A673 (cell line): Measurements from ENCODE around the gene HECTD4. TPM values are rescaled to one million over a fixed set of nuclear protein-coding genes. Genes with fewer than 3 reads are reported as not detected.

Experiments used
- BruUV-seq: library from RNA; stranded (reverse); fragments of 400-500 nt; replicated peaks from 2 replicates; lab custom pipeline; 2021; lab: Mats Ljungman, UMichigan
- CTCF ChIA-PET: fragments of 300-600 bp; sonication (Branson Sonifier 250); formaldehyde crosslinking; loops from one replicate; lab custom pipeline; 2022; ENCODE audit warnings: antibody characterized with exemption; lab: Charles Lee
- POLR2A ChIA-PET: fragments of 300-600 bp; sonication (Branson Sonifier 250); formaldehyde crosslinking; loops from one replicate; lab custom pipeline; 2022; ENCODE audit warnings: antibody characterized with exemption; ENCODE audit not compliant: low non-redundant PET; lab: Charles Lee
- DNase-seq: peaks from one replicate; pipeline ENCODE4 v3.0.0-alpha.2; 2015; ENCODE audit warnings: low spot score
- H3K27ac ChIP-seq: fragments of 200-600 bp; sonication (generic); 2 replicates; pipeline ENCODE4 v1.5.1; 2016; ENCODE audit warnings: mixed run types, low read depth, mild to moderate bottlenecking, mixed read lengths, antibody characterized with exemption, low read length; ENCODE audit not compliant: poor library complexity, severe bottlenecking
- H3K27me3 ChIP-seq: fragments of 200-600 bp; sonication (generic); replicated peaks from 2 replicates; pipeline ENCODE4 v1.6.1; 2017; ENCODE audit warnings: mixed run types, low read depth, mild to moderate bottlenecking, mixed read lengths, antibody characterized with exemption, low read length; ENCODE audit not compliant: insufficient read depth, poor library complexity
- H3K36me3 ChIP-seq: fragments of 200-600 bp; sonication (generic); 2 replicates; pipeline ENCODE4 v1.6.1; 2016; ENCODE audit warnings: mixed run types, mild to moderate bottlenecking, mixed read lengths, antibody characterized with exemption, low read length; ENCODE audit not compliant: insufficient read depth, poor library complexity, severe bottlenecking
- H3K4me1 ChIP-seq: fragments of 200-600 bp; sonication (generic); 2 replicates; pipeline ENCODE4 v1.6.1; 2017; ENCODE audit warnings: mixed run types, mild to moderate bottlenecking, mixed read lengths, antibody characterized with exemption, low read length; ENCODE audit not compliant: insufficient read depth, poor library complexity, severe bottlenecking
- H3K4me3 ChIP-seq: fragments of 200-600 bp; sonication (generic); 2 replicates; pipeline ENCODE4 v1.5.1; 2016; ENCODE audit warnings: low read depth, mixed run types, mild to moderate bottlenecking, mixed read lengths, low read length; ENCODE audit not compliant: poor library complexity, severe bottlenecking
- H3K9me3 ChIP-seq: fragments of 200-600 bp; sonication (generic); 2 replicates; pipeline ENCODE4 v1.6.1; 2016; ENCODE audit warnings: mixed run types, low read depth, mild to moderate bottlenecking, mixed read lengths, antibody characterized with exemption, low read length; ENCODE audit not compliant: poor library complexity, severe bottlenecking
- EZH2 ChIP-seq: fragments of 200-600 bp; sonication (generic); IDR thresholded peaks from 2 replicates; pipeline ENCODE4 v1.6.1; 2017; ENCODE audit warnings: borderline replicate concordance, low read depth, mild to moderate bottlenecking, mixed read lengths, antibody characterized with exemption, low read length; ENCODE audit not compliant: poor library complexity, severe bottlenecking
- intact Hi-C: fragments of 100-400 bp; cut with micrococcal nuclease; formaldehyde crosslinking; loops from one replicate; pipeline ENCODE4 v1.10.0; 2022; ENCODE audit not compliant: unreplicated experiment
- total RNA-seq: library from RNA; stranded (reverse); gene quantifications from 2 replicates; pipeline ENCODE4 v1.2.3, GENCODE V29; 2021
- TF ChIP-seq, protein P1 (sequence below): fragments of 300-800, 200-600 bp; sonication (generic); conservative IDR thresholded peaks from 2 replicates; pipeline ENCODE4 v1.5.1; 2017; ENCODE audit warnings: low read depth, mild to moderate bottlenecking, antibody characterized with exemption, low read length, moderate library complexity, mixed read lengths

Gene HECTD4
- total RNA-seq, 1 experiment from 2014 or later, result 52.1 TPM

DNA sequence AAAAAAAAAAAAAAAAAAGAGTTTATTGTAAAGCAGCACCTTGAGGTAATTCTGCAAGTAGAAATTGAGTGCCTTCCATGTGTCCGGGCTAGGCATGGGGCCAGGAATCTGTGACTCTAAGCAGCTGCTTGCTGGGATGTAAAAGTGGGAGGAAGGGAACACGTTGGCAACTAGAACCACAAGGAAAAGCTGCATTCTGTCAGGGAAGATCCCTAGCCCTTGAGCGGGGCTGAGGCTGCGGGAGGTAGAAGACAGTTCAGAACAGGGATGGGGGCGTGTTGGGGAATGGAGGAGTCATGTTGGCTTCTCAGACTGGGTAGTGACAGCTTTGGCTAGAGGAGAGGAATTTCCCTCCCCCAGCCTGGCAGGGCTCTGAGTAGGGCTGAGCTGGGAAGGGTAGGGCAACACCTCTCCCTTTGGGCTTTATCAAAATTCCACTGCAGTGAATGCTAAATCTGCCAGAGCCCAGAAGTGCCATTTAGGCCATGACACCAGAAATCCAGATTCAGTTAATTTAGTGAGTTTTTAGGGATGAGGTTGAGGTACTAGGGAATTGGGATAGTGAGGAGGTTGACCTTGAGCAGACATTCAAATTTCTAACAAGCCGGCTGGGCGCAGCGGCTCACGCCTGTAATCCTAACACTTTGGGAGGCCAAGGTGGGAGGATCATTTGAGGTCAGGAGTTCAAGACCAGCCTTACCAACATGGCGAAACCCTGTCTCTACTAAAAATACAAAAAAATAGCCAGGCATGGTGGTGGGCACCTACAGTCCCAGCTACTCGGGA is 260.3 kb downstream of the HECTD4 start:
- CTCF ChIA-PET, result interaction anchor here (0.7 kb wide), 1 partner anchor 1057 kb away, joined by 6 read pairs; no protein-coding TSS in a partner anchor
- Histone ChIP-seq H3K36me3 (no peaks in the 10 kb centered on the region), H3K27ac (peak overlapping the region; percentile 1), H3K9me3 (no peaks in the 10 kb centered on the region), H3K4me3 (no peak overlapping the region), H3K4me1 (peaks cover 29% of the 10 kb centered on the region), H3K27me3 (no peaks in the 10 kb centered on the region)
- DNase-seq, result peak; percentile 21
- POLR2A ChIA-PET, result no interaction called here
- intact Hi-C loops, result no loop called here
- TF ChIP-seq, protein P1, sequence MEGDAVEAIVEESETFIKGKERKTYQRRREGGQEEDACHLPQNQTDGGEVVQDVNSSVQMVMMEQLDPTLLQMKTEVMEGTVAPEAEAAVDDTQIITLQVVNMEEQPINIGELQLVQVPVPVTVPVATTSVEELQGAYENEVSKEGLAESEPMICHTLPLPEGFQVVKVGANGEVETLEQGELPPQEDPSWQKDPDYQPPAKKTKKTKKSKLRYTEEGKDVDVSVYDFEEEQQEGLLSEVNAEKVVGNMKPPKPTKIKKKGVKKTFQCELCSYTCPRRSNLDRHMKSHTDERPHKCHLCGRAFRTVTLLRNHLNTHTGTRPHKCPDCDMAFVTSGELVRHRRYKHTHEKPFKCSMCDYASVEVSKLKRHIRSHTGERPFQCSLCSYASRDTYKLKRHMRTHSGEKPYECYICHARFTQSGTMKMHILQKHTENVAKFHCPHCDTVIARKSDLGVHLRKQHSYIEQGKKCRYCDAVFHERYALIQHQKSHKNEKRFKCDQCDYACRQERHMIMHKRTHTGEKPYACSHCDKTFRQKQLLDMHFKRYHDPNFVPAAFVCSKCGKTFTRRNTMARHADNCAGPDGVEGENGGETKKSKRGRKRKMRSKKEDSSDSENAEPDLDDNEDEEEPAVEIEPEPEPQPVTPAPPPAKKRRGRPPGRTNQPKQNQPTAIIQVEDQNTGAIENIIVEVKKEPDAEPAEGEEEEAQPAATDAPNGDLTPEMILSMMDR, result no peak
- no peak for TF ChIP-seq EZH2
- no TSS peak for BruUV-seq

DNA sequence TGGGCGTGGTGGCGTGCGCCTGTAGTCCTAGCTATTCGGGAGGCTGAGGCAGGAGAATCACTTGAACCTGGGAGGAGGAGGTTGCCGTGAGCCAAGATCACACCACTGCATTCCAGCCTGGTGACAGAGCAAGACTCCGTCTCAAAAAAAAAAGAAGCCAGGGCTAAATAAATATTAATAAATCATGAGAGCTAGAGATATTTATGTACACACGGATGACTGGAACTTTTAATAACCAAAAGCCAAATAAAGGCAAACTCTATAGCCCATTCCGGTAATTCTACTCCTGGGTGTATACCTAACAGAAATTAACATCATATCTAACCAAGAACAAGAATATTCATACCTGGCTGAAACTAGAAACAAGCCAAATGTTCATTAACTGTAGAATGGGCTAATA is 264.5 kb downstream of the HECTD4 start:
- intact Hi-C loops, result no loop called here
- H3K27me3 ChIP-seq, result no peaks in the 10 kb centered on the region
- CTCF ChIA-PET, result no interaction called here

DNA sequence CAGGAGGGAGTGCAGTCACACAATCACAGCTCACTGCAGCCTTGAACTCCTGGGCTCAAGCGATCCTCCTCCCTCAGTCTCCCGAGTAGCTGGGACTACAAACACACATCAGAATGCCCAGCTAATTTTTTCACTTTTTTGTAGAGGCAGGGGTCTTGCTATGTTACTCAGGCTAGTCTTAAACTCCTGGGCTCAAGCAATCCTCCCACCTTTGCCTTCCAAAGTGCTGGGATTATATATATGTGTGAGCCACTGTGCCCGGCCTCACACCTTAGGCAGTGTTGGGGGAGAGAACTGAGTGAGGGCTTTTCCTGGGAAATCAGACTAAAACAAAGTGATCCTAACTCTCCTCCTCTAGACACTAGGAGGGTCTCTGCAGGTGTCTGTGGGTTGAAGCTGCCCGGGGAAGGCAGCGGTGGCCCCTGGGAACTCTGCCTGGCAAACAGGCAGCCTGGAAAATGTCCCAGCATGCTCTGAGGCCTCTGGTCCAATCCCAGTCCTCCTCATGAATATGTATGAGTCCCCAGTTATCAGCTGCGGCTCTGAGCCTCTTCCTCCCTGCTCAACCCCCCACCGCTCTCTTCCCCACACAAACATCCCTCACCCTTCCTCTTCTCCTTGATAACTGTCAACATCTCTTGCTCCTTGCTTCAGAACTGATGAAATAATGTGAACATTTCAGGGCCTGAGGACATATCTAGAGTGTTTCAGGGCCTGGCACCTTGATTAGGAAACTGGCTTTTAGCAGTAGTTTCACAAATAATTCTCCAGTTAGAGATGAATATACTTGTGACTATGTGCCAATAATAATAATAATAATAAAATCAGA is 265.8 kb downstream of the HECTD4 start:
- no peaks in the 10 kb centered on the region for H3K9me3 ChIP-seq
- CTCF ChIA-PET, result no interaction called here
- no TSS peak for BruUV-seq
- H3K4me1 ChIP-seq, result peaks cover 14% of the 10 kb centered on the region
- intact Hi-C loops, result no loop called here
- H3K36me3 ChIP-seq, result no peaks in the 10 kb centered on the region
- H3K27me3 ChIP-seq, result no peaks in the 10 kb centered on the region
- no peak overlapping the region for H3K4me3 ChIP-seq
- DNase-seq, result peak; percentile 93
- POLR2A ChIA-PET, result no interaction called here
- TF ChIP-seq, protein P1, result no peak
- TF ChIP-seq EZH2, result no peak
- peak overlapping the region; percentile 63 for H3K27ac ChIP-seq

More for the DNA sequence above, 264.5 kb downstream of the HECTD4 start:
- BruUV-seq, result no TSS peak
- no peak for TF ChIP-seq EZH2
- TF ChIP-seq, protein P1, result no peak
- no peak overlapping the region for H3K4me3 ChIP-seq
- peaks cover 21% of the 10 kb centered on the region for H3K4me1 ChIP-seq
- H3K9me3 ChIP-seq, result no peaks in the 10 kb centered on the region
- POLR2A ChIA-PET, result no interaction called here
- no peak for DNase-seq
- H3K27ac ChIP-seq, result no peak overlapping the region
- no peaks in the 10 kb centered on the region for H3K36me3 ChIP-seq
